GM08714 (cell line): ENCODE measurements around the gene THSD4.

Source experiments
- H3K4me3 ChIP-seq: fragments of 200-500 bp; sonication (Bioruptor generic); 2 replicates; pipeline ENCODE4 v1.5.1; 2014; ENCODE audit warnings: mild to moderate bottlenecking, low read length, inconsistent platforms
- ZNF274 ChIP-seq: IDR thresholded peaks from 2 replicates; pipeline ENCODE4 v1.6.1; 2012; ENCODE audit warnings: mild to moderate bottlenecking, low read depth, low read length

Gene THSD4

DNA sequence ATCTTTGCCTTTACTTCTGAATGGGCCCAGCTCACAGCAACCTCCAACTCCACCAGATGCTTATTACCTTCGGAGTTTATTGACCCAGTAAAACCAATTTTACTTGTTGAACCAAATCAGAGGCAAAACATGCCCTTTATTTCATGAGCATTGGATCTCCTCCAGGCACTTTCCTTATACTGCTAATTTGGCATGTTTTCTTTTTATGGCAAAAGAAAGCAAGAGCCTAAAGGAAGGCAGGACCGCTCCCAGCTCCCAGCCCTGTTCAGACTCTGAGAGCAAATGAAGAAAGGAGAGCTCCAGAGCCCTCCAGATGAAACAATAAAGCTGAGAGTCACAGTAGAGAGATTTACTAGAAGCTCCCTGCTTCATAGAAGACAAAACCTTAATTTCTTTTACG, 613.6 kb downstream of the THSD4 start:
- TF ChIP-seq ZNF274, result no peak
- H3K4me3 ChIP-seq, result no peak overlapping the region

GRCh38 chr15:71729319-71729718, 614.0 kb downstream of the THSD4 start:
- TF ChIP-seq ZNF274, result no peak
- no peak overlapping the region for H3K4me3 ChIP-seq

DNA sequence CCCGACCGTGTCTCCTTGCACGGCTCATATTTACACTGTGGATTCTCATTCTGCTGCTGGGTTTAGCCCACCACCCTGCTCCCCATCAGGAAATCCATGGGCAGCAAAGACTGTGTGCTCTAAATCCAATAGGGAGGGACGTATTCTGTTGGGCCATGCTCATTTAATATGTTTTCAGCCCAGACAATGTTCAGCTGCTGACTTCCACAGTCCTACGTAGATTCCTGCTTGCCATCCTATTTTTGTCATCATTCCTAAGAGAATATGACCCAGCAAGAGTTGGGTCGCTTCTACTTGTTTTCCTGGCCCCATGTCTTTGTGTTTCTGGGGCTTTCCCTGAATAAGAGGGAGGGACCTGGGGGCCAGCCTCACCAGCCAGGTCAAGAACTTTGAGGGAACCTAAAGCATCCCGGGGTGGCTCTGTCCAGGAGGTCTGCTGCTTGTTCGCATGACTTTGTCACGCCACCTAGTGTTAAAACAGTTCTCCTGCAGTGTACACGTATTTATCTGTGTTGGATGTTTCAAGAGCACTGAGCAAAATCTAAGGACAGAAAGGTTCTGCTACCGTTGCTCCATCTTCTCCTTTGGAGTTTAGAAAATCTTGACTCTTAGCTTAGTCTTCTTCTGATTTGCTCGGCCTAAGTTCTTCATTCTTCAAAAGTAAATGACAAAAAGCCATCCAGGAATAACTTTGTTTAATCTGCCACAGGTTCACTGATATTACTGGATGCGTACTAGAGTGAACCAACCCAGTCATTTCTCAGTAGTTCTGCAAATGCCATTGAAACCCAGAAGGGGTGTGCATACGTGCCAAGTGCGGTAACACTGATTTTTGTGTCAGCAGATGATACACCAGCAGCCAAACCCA, 615.2 kb downstream of the THSD4 start:
- TF ChIP-seq ZNF274, result no peak
- no peak overlapping the region for H3K4me3 ChIP-seq

DNA sequence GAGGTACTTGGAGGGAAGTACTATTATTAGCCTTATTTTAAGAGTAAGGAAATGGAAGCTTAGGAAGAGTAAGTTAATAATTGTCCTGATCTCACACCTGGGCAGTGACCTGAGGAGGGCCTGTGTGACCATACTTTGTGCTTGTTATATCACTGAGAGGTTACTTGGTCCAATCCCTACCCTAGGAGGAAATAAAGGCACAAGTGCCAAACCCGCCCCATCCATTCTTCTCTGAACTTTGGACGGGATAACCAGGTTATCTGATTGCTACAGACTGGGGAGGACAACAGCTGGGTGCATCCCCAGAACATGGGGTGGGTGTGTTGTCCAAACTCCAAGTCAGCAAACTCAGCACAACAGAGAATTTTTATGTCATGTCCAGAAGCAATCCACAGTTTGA, 617.4 kb downstream of the THSD4 start:
- TF ChIP-seq ZNF274, result no peak

GRCh38 chr15:71733122-71733521, 617.9 kb downstream of the THSD4 start:
- no peak overlapping the region for H3K4me3 ChIP-seq
- TF ChIP-seq ZNF274, result no peak

More for the DNA sequence above, 617.4 kb downstream of the THSD4 start:
- H3K4me3 ChIP-seq, result no peak overlapping the region

GRCh38 chr15:71734709-71735384, 619.6 kb downstream of the THSD4 start:
- TF ChIP-seq ZNF274, result no peak

DNA sequence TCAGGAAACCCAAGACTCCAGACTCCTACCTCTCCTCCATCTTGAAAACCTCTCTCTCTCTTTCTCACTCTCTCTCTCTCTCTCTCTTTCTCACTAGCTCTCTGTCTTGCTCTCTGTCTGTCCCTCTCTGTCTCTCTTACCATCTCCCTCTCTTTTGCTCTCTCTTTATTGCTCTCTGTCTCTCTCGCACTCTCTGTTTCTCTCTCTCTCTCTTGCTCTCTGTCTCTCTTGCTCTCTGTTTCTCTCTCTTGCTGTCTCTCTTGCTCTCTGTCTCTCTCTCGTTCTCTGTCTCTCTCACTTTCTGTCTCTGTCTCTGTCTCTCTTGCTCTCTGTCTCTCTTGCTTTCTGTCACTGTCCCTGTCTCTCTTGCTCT, 620.1 kb downstream of the THSD4 start:
- no peak for TF ChIP-seq ZNF274
- no peak overlapping the region for H3K4me3 ChIP-seq

More at GRCh38 chr15:71734709-71735384, 619.6 kb downstream of the THSD4 start:
- no peak overlapping the region for H3K4me3 ChIP-seq

DNA sequence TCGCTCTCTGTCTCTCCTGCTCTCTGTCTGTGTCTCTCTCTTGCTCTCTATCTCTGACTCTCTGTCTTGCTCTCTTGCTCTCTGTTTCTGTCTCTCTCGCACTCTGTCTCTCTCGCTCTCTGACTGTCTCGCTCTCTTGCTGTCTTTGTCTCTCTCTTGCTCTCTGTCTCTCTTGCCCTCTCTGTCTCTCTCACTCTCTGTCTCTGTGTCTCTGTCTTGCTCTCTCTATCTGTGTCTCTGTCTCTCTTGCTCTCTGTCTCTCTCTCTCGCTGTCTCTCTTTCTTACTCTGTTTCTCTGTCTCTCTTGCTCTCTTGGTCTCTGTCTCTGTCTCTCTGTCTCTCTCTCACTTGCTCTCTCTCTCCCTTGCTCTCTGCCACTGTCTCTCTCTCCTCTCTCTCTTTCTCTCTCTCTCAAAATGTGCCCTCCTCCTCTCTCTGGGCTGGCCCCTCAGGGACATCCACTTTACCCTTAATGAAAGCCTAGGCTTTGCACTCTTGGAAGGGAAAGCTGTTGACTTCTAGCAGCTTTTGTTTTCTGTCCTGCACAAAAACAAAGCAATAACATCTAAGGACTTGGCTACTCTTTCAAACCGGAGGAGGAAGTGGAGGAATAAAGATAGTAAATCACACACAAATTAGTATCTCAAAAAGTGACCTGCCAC, 621.1 kb downstream of the THSD4 start:
- no peak for TF ChIP-seq ZNF274

GRCh38 chr15:71737761-71738160, 622.5 kb downstream of the THSD4 start:
- no peak overlapping the region for H3K4me3 ChIP-seq
- no peak for TF ChIP-seq ZNF274

More for the DNA sequence above, 621.1 kb downstream of the THSD4 start:
- no peak overlapping the region for H3K4me3 ChIP-seq

DNA sequence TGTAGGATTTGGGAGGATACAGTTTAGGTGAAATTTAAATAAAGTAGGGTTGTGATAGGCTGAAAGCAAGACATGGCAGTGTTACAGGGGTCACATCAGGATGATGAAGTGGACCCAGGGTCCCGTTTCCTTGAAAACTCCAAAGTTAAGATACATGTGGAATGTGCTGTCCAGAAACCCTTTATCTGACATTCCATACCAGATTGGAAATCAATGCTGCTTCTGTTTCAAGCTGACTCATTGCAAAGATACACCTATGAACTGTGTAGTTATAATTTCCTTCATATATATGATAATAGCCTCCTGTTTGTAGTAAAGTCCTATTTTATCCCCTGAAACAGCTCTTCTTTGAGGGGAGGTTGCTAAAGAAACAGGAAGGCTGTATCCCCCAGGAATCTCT, 624.1 kb downstream of the THSD4 start:
- H3K4me3 ChIP-seq, result no peak overlapping the region
- no peak for TF ChIP-seq ZNF274

DNA sequence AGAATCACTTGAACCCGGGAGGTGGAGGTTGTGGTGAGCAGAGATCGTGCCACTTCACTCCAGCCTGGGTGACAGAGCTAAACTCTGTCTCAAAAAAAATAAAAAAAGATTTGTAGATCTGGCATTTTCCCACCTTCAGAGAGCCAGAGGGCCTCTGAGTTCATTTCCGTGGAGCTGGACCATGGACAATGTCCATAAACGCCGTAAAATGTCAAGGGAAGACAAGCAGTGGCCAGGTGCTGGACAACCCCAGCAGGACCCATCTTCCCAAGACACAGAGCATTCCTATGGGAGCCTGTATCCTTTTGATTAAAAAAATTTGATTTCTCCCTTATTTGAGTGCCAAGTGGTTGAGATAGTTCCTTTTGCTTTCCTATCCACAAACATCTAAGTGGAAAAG, 627.7 kb downstream of the THSD4 start:
- no peak overlapping the region for H3K4me3 ChIP-seq
- no peak for TF ChIP-seq ZNF274

- H3K4me3 ChIP-seq, result no peak overlapping the region
- no peak for TF ChIP-seq ZNF274
Observed at GRCh38 chr15:71743861-71744382, 628.7 kb downstream of the THSD4 start.

- no peak overlapping the region for H3K4me3 ChIP-seq
- no peak for TF ChIP-seq ZNF274
Observed at GRCh38 chr15:71746719-71747118, 631.4 kb downstream of the THSD4 start.

GRCh38 chr15:71747128-71748083, 632.1 kb downstream of the THSD4 start:
- no peak for TF ChIP-seq ZNF274
- no peak overlapping the region for H3K4me3 ChIP-seq
